OCI-LY1 (cell line): ENCODE measurements around the gene NCAPG2.
"Not testable (repeated sequence)": the region's sequence is repeated elsewhere in the genome, so short reads cannot be mapped to it uniquely, and the experiment has no call there.

ENCODE experiments used
- H2AFZ ChIP-seq: fragments of 200-600 bp; sonication (generic), shearing (Covaris generic); 2 replicates; pipeline ENCODE4 v1.6.0; 2014; ENCODE audit warnings: antibody characterized with exemption, mild to moderate bottlenecking, low read length
- H3F3A ChIP-seq: fragments of 200-600 bp; sonication (generic), shearing (Covaris generic); 2 replicates; pipeline ENCODE4 v1.6.0; 2014; ENCODE audit warnings: mild to moderate bottlenecking, antibody characterized with exemption, low read length, moderate library complexity; ENCODE audit not compliant: insufficient read depth
- H3K27ac ChIP-seq: fragments of 200-600 bp; sonication (generic); 2 replicates; pipeline ENCODE4 v1.5.1; 2014; ENCODE audit warnings: low read length, mixed run types, mild to moderate bottlenecking, low read depth; ENCODE audit not compliant: poor library complexity, severe bottlenecking
- H3K27me3 ChIP-seq: fragments of 200-600 bp; sonication (generic); 2 replicates; pipeline ENCODE4 v1.6.0; 2014; ENCODE audit warnings: antibody characterized with exemption, mild to moderate bottlenecking, low read length, moderate library complexity; ENCODE audit not compliant: insufficient read depth
- H3K36me3 ChIP-seq: fragments of 200-600 bp; sonication (generic); 2 replicates; pipeline ENCODE4 v1.6.1; 2014; ENCODE audit warnings: mild to moderate bottlenecking, antibody characterized with exemption, low read length, moderate library complexity, mixed read lengths; ENCODE audit not compliant: insufficient read depth
- H3K4me1 ChIP-seq: fragments of 200-600 bp; sonication (generic); 2 replicates; pipeline ENCODE4 v1.5.1; 2014; ENCODE audit warnings: mild to moderate bottlenecking, low read length, moderate library complexity; ENCODE audit not compliant: insufficient read depth, severe bottlenecking
- H3K4me2 ChIP-seq: fragments of 200-600 bp; sonication (generic), shearing (Covaris generic); 2 replicates; pipeline ENCODE4 v1.6.1; 2014; ENCODE audit warnings: low read length
- H3K4me3 ChIP-seq: fragments of 200-600 bp; sonication (generic); 2 replicates; pipeline ENCODE4 v1.5.1; 2014; ENCODE audit warnings: low read length, low read depth, mild to moderate bottlenecking, mixed read lengths; ENCODE audit not compliant: poor library complexity, severe bottlenecking
- H3K79me2 ChIP-seq: fragments of 200-600 bp; shearing (Covaris generic); 2 replicates; pipeline ENCODE4 v1.6.1; 2016; ENCODE audit warnings: mixed run types, low read length, mixed read lengths; ENCODE audit not compliant: insufficient read depth
- H3K9ac ChIP-seq: fragments of 200-600 bp; sonication (generic), shearing (Covaris generic); 2 replicates; pipeline ENCODE4 v1.6.1; 2014; ENCODE audit warnings: mild to moderate bottlenecking, low read length, mixed read lengths
- H3K9me2 ChIP-seq: fragments of 200-600 bp; sonication (generic), shearing (Covaris generic); 2 replicates; pipeline ENCODE4 v1.6.1; 2014; ENCODE audit warnings: low read depth, mild to moderate bottlenecking, low read length, mixed read lengths
- H3K9me3 ChIP-seq: fragments of 200-600 bp; shearing (Covaris generic); 2 replicates; pipeline ENCODE4 v1.6.1; 2014; ENCODE audit warnings: low read length, mixed read lengths
- H4K20me1 ChIP-seq: fragments of 200-600 bp; sonication (generic), shearing (Covaris generic); 2 replicates; pipeline ENCODE4 v1.6.0; 2016; ENCODE audit warnings: mild to moderate bottlenecking, low read length; ENCODE audit not compliant: insufficient read depth
- EZH2 ChIP-seq: fragments of 200-600 bp; sonication (generic), shearing (Covaris generic); IDR thresholded peaks from 2 replicates; pipeline ENCODE4 v1.8.0; 2017; ENCODE audit warnings: borderline replicate concordance, mixed run types, mild to moderate bottlenecking, antibody characterized with exemption, low read length, moderate library complexity, mixed read lengths
- TF ChIP-seq, protein P1 (sequence below): fragments of 200-600 bp; sonication (generic), shearing (Covaris generic); IDR thresholded peaks from 2 replicates; pipeline ENCODE4 v1.5.1; 2017; ENCODE audit warnings: mild to moderate bottlenecking, antibody characterized with exemption, low read length, moderate library complexity, mixed read lengths

NCAPG2 gene

DNA sequence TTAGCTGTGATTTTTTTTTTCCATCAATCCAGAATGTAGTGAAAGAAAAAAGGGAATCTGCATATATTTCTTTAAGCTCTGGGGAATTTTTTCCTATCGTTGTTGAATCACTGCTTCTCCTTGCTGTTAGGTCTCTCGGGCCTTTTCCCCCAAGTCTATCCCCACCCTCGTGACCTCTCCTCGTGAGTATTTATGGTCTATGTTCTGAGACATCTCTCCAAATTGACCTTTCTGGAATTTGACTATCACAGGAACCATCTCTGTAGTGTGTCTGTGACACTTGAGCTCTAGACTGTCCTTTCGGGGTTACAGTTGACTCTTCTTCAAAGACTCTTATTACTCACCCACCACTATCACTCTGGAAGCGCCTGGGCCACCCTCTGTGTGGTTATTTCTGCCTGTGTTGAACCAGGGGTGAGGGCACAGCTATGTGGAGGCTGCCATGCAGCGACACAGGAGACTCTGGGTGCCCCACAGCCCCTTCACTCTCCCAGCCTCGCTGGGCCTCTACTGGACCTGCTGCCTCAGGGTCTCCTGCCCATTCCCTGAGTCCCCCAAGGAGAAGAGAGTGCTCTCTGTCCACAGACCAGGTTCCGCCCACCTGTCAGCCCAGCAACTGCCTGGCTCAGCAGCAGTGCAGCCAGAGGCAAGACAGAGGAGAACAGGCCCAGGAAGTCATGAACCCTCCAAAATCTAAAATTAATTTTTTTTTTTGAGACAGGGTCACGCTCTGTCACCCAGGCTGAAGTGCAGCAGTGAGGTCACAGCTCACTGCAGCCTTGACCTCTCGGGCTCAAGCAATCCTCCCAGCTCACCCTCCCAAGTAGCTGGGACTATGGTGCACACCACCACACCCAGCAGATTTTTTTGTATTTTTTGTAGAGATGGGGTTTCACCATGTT lies 71.3 kb downstream of the NCAPG2 start:
- Histone ChIP-seq H3K27ac (peak overlapping the region; percentile 72), H3K79me2 (no peaks in the 10 kb centered on the region), H3K9me3 (no peaks in the 10 kb centered on the region)

DNA sequence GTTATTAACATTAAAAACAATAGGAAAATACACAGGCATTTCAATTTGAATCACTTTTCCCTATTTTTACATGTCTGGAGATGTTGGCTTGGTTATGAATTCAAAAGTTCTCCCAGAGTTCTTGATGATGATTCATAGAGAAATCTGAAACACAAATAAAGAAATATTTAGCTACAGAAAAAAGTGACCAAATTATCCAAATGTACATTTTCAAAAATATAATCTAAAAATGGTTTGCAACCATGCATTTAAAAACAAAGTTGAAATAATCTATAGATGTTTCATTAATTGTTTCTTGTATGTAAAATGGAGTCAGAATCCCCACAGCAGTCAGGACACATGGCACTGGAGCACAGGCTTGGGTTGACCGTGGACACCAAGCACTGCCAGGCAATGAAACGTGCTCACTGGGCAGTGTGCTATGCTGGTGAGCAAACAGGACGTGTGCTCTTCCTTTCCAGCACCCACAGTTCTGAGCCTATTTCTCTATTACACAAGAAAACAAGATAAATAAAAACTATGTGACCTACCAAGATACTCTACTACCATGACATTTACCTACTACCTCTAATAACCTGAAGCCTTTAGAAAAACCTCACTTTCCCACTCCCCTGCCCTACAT lies 72.9 kb downstream of the NCAPG2 start:
- Histone ChIP-seq H3F3A (no peaks in the 10 kb centered on the region), H3K27ac (no peak overlapping the region), H4K20me1 (no peaks in the 10 kb centered on the region), H3K36me3 (peaks cover 63% of the 10 kb centered on the region), H3K4me2 (no peak overlapping the region), H3K4me1 (peaks cover 18% of the 10 kb centered on the region), H3K4me3 (no peak overlapping the region), H3K9me2 (no peaks in the 10 kb centered on the region), H2AFZ (no peak overlapping the region), H3K9me3 (no peaks in the 10 kb centered on the region), H3K27me3 (no peaks in the 10 kb centered on the region), H3K9ac (no peak overlapping the region), H3K79me2 (no peaks in the 10 kb centered on the region)
- TF ChIP-seq, protein P1, sequence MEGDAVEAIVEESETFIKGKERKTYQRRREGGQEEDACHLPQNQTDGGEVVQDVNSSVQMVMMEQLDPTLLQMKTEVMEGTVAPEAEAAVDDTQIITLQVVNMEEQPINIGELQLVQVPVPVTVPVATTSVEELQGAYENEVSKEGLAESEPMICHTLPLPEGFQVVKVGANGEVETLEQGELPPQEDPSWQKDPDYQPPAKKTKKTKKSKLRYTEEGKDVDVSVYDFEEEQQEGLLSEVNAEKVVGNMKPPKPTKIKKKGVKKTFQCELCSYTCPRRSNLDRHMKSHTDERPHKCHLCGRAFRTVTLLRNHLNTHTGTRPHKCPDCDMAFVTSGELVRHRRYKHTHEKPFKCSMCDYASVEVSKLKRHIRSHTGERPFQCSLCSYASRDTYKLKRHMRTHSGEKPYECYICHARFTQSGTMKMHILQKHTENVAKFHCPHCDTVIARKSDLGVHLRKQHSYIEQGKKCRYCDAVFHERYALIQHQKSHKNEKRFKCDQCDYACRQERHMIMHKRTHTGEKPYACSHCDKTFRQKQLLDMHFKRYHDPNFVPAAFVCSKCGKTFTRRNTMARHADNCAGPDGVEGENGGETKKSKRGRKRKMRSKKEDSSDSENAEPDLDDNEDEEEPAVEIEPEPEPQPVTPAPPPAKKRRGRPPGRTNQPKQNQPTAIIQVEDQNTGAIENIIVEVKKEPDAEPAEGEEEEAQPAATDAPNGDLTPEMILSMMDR: no peak
- TF ChIP-seq EZH2: no peak

More for the DNA sequence above, 71.3 kb downstream of the NCAPG2 start:
- Histone ChIP-seq H3K4me3 (no peak overlapping the region), H3K9ac (peak overlapping the region; percentile 20; the same call in 1 of the 2 replicates), H3K4me2 (no peak overlapping the region; the same call in 1 of the 2 replicates), H3K27me3 (no peaks in the 10 kb centered on the region), H3K9me2 (no peaks in the 10 kb centered on the region), H3F3A (no peaks in the 10 kb centered on the region), H3K36me3 (peaks cover 66% of the 10 kb centered on the region), H2AFZ (no peak overlapping the region), H4K20me1 (no peaks in the 10 kb centered on the region), H3K4me1 (peaks cover 18% of the 10 kb centered on the region)
- TF ChIP-seq, protein P1: no peak
- TF ChIP-seq EZH2: no peak

DNA sequence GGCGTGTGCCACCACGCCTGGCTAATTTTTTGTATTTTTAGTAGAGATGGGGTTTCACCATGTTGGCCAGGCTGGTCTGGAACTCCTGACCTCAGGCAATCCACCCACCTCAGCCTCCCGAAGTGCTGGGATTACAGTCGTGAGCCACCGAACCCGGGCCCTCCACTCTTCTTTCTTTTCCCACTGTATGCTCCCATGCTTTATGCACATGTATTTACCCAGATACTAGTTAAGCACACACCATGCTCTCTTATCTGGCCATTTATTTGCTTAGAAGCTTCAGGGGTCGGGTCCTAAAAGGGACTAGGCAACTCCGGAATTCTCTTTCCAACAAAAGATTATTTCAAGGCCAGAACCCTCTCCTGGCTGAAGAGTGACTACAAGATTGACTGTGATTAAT lies 78.3 kb downstream of the NCAPG2 start:
- peaks cover 60% of the 10 kb centered on the region for H3K36me3 ChIP-seq
- not testable (repeated sequence) for H3K27ac ChIP-seq, H3K9ac ChIP-seq, H3K27me3 ChIP-seq, H3K4me1 ChIP-seq, H3K4me2 ChIP-seq, H3K9me2 ChIP-seq, H3K9me3 ChIP-seq, H3F3A ChIP-seq, H3K4me3 ChIP-seq, H4K20me1 ChIP-seq, H2AFZ ChIP-seq, H3K79me2 ChIP-seq
